ENCODE results near the gene ADGRV1. TPM values are rescaled to one million over a fixed set of nuclear protein-coding genes. Genes with fewer than 3 reads are reported as not detected.
A peak's percentile ranks its signal among the peaks of the same experiment; 100 is the strongest.

The ADGRV1 gene
- polyA plus RNA-seq, 1 of the 3 experiments (the other 2 are of a cell fraction), result 0.23 TPM

- Histone ChIP-seq H3K79me2 (ENCODE audit: insufficient read depth) (no peaks in the 10 kb centered on the region), H3K9me2 (no peaks in the 10 kb centered on the region), H3K4me2 (0 out of 2 replicates have a peak overlapping the region, but pooled peaks have one; percentile 48), H3K9ac (no peak overlapping the region), H3F3A (replicated peaks; ENCODE audit: insufficient read depth) (peaks cover 3% of the 10 kb centered on the region), H3K27me3 (ENCODE audit: insufficient read depth) (no peaks in the 10 kb centered on the region), H2AFZ (ENCODE audit: low read depth) (peak overlapping the region; percentile 12; the same call in 1 of the 2 replicates), H3K9me3 (no peaks in the 10 kb centered on the region), H3K27ac (ENCODE audit: low read depth in 2 of 2, low read length in 1 of 2) (peak overlapping the region; percentile 29 to 67; a peak in 2 of 4 replicates), H3K4me3 (ENCODE audit: low read depth in 2 of 2, low read length in 1 of 2) (no peak overlapping the region), H3K36me3 (replicated peaks in 1 of 2; ENCODE audit: control insufficient read depth in 1 of 2, insufficient read depth in 2 of 2, low read length in 1 of 2) (no peaks in the 10 kb centered on the region), H3K4me1 (ENCODE audit: control insufficient read depth in 1 of 2, insufficient read depth in 2 of 2, low read depth in 1 of 2, low read length in 1 of 2) (peaks cover 0 to 56% of the 10 kb centered on the region in 2 experiments; a peak in 3 of 4 replicates), H4K20me1 (ENCODE audit: insufficient read depth) (no peaks in the 10 kb centered on the region)
- TF ChIP-seq IRF3 (IDR thresholded peaks at IDR 0.05; ENCODE audit: low read depth, low read length) (no peak), TAF1 (IDR thresholded peaks at IDR 0.05; ENCODE audit: borderline replicate concordance, low read depth, low read length) (no peak), TCF12 (IDR thresholded peaks at IDR 0.05) (peak; percentile 40; the same call in 1 of the 2 replicates), CTCF (IDR thresholded peaks at IDR 0.05) (no peak), FOXJ3 (CRISPR knock-in tag; IDR thresholded peaks at IDR 0.05) (no peak), FOSL2 (IDR thresholded peaks at IDR 0.05; ENCODE audit: borderline replicate concordance, low read depth) (peak; percentile 25; the same call in 1 of the 2 replicates)
- POLR2A ChIA-PET, result no interaction called here
- DNase-seq, result no peak
- CTCF ChIA-PET, result interaction anchor here (1.4 kb wide), 1 partner anchor 15 kb away, joined by 3 read pairs; no protein-coding TSS in a partner anchor
- 85% methylated on average over 1 of the region's 1 CpG for WGBS (ENCODE audit: low lambda C conversion rate)
Observed at GRCh38 chr5:91128604-91129003, 570.0 kb downstream of the ADGRV1 start.

- CTCF ChIA-PET, result interaction anchor here (0.9 to 1.2 kb wide), 2 partner anchors 13 to 198 kb away, joined by 3 read pairs; no protein-coding TSS in a partner anchor
- no peak for DNase-seq
- 100% methylated on average over 1 of the region's 1 CpG for WGBS (ENCODE audit: low lambda C conversion rate)
- H3K9me3 ChIP-seq, result no peaks in the 10 kb centered on the region
- H3K9ac ChIP-seq, result no peak overlapping the region
- no peaks in the 10 kb centered on the region for H3K27me3 ChIP-seq (ENCODE audit: insufficient read depth)
- no peak overlapping the region for H2AFZ ChIP-seq (ENCODE audit: low read depth)
- H3K4me1 ChIP-seq (ENCODE audit: control insufficient read depth in 1 of 2, insufficient read depth in 2 of 2, low read depth in 1 of 2, low read length in 1 of 2), result peaks cover 0 to 47% of the 10 kb centered on the region in 2 experiments; a peak in 3 of 4 replicates
- no peaks in the 10 kb centered on the region for H4K20me1 ChIP-seq (ENCODE audit: insufficient read depth)
- TF ChIP-seq FOXJ3 (CRISPR knock-in tag; IDR thresholded peaks at IDR 0.05), result no peak
- no peak for TF ChIP-seq ELF1 (IDR thresholded peaks at IDR 0.05)
- TF ChIP-seq TCF12 (IDR thresholded peaks at IDR 0.05), result peak; percentile 56
- 0 out of 2 replicates have a peak, but pooled peaks have one; percentile 17 for TF ChIP-seq FOSL2 (IDR thresholded peaks at IDR 0.05; ENCODE audit: borderline replicate concordance, low read depth)
- H3K4me2 ChIP-seq, result peak overlapping the region; percentile 4; the same call in 1 of the 2 replicates
- H3K27ac ChIP-seq (ENCODE audit: low read depth in 2 of 2, low read length in 1 of 2), result peak overlapping the region; percentile 7 to 67; a peak in 2 of 4 replicates
- POLR2A ChIA-PET, result no interaction called here
- no peak overlapping the region for H3K4me3 ChIP-seq (ENCODE audit: low read depth in 2 of 2, low read length in 1 of 2)
- H3F3A ChIP-seq (replicated peaks; ENCODE audit: insufficient read depth), result no peaks in the 10 kb centered on the region
- no peaks in the 10 kb centered on the region for H3K9me2 ChIP-seq
- H3K79me2 ChIP-seq (ENCODE audit: insufficient read depth), result no peaks in the 10 kb centered on the region
- no peaks in the 10 kb centered on the region for H3K36me3 ChIP-seq (replicated peaks in 1 of 2; ENCODE audit: control insufficient read depth in 1 of 2, insufficient read depth in 2 of 2, low read length in 1 of 2)
Observed at GRCh38 chr5:91129748-91130147, 571.2 kb downstream of the ADGRV1 start.

GRCh38 chr5:91130759-91131158 is 572.2 kb downstream of the ADGRV1 start:
- Histone ChIP-seq H3K4me2 (no peak overlapping the region), H3K4me1 (ENCODE audit: control insufficient read depth in 1 of 2, insufficient read depth in 2 of 2, low read depth in 1 of 2, low read length in 1 of 2) (peaks cover 0 to 39% of the 10 kb centered on the region in 2 experiments), H3K27ac (ENCODE audit: low read depth in 2 of 2, low read length in 1 of 2) (no peak overlapping the region), H3K27me3 (ENCODE audit: insufficient read depth) (no peaks in the 10 kb centered on the region), H3K9ac (no peak overlapping the region), H3K9me3 (no peaks in the 10 kb centered on the region), H2AFZ (ENCODE audit: low read depth) (no peak overlapping the region), H3K36me3 (replicated peaks in 1 of 2; ENCODE audit: control insufficient read depth in 1 of 2, insufficient read depth in 2 of 2, low read length in 1 of 2) (no peaks in the 10 kb centered on the region), H3K4me3 (ENCODE audit: low read depth in 2 of 2, low read length in 1 of 2) (no peak overlapping the region), H3K79me2 (ENCODE audit: insufficient read depth) (no peaks in the 10 kb centered on the region), H3F3A (replicated peaks; ENCODE audit: insufficient read depth) (no peaks in the 10 kb centered on the region), H3K9me2 (no peaks in the 10 kb centered on the region), H4K20me1 (ENCODE audit: insufficient read depth) (no peaks in the 10 kb centered on the region)
- no peak for DNase-seq
- POLR2A ChIA-PET, result no interaction called here
- TF ChIP-seq USF1 (IDR thresholded peaks at IDR 0.05; ENCODE audit: borderline replicate concordance, low read depth), result no peak
- TF ChIP-seq TAF1 (IDR thresholded peaks at IDR 0.05; ENCODE audit: borderline replicate concordance, low read depth, low read length), result no peak
- no peak for TF ChIP-seq REST (IDR thresholded peaks at IDR 0.05; ENCODE audit: low read depth, low read length)
- no peak for TF ChIP-seq YY1 (IDR thresholded peaks at IDR 0.05; ENCODE audit: low read depth)
- no peak for TF ChIP-seq FOXJ3 (CRISPR knock-in tag; IDR thresholded peaks at IDR 0.05)
- TF ChIP-seq TCF12 (IDR thresholded peaks at IDR 0.05), result no peak
- TF ChIP-seq EP300 (IDR thresholded peaks at IDR 0.05; ENCODE audit: borderline replicate concordance in 1 of 2, low read depth in 1 of 2, low read length in 1 of 2), result no peak
- CTCF ChIA-PET, result no interaction called here
- WGBS (ENCODE audit: low lambda C conversion rate), result 87% methylated on average over 3 of the region's 3 CpGs

Data from SK-N-SH (cell line).